IPS DF 6.9 (cell line): ENCODE measurements around the gene ZNF423.
"Not testable (repeated sequence)": the region's sequence is repeated elsewhere in the genome, so short reads cannot be mapped to it uniquely, and the experiment has no call there.

Experiments used
- DNase-seq: peaks from one replicate; pipeline ENCODE4 v3.0.0-alpha.2; 2013; ENCODE audit warnings: low read depth, low spot score
- H3K27ac ChIP-seq: one replicate; pipeline ENCODE4 v1.5.1; 2013; ENCODE audit warnings: low read length, control low read depth
- H3K27me3 ChIP-seq: 2 replicates; pipeline ENCODE4 v1.6.1; 2013; ENCODE audit warnings: mild to moderate bottlenecking, low read length; ENCODE audit not compliant: control insufficient read depth, insufficient read depth
- H3K36me3 ChIP-seq: 2 replicates; pipeline ENCODE4 v1.6.1; 2013; ENCODE audit warnings: low read length; ENCODE audit not compliant: control insufficient read depth, insufficient read depth
- H3K4me1 ChIP-seq: 2 replicates; pipeline ENCODE4 v1.6.1; 2013; ENCODE audit warnings: low read length; ENCODE audit not compliant: control insufficient read depth, insufficient read depth
- H3K4me3 ChIP-seq: 2 replicates; pipeline ENCODE4 v1.5.1; 2013; ENCODE audit warnings: mild to moderate bottlenecking, low read length
- H3K9me3 ChIP-seq: 2 replicates; pipeline ENCODE4 v1.6.1; 2013; ENCODE audit warnings: low read length, inconsistent platforms; ENCODE audit not compliant: control insufficient read depth, insufficient read depth
- WGBS: extraction: QIAGEN DNeasy Blood & Tissue Kit; methylation state at CpG from one replicate; pipeline ENCODE4 v1.1.7; 2013; ENCODE audit warnings: mixed read lengths, missing lambda C conversion rate; ENCODE audit not compliant: insufficient read length, insufficient coverage; 5-methylcytosine and 5-hydroxymethylcytosine counted together

Gene ZNF423

DNA sequence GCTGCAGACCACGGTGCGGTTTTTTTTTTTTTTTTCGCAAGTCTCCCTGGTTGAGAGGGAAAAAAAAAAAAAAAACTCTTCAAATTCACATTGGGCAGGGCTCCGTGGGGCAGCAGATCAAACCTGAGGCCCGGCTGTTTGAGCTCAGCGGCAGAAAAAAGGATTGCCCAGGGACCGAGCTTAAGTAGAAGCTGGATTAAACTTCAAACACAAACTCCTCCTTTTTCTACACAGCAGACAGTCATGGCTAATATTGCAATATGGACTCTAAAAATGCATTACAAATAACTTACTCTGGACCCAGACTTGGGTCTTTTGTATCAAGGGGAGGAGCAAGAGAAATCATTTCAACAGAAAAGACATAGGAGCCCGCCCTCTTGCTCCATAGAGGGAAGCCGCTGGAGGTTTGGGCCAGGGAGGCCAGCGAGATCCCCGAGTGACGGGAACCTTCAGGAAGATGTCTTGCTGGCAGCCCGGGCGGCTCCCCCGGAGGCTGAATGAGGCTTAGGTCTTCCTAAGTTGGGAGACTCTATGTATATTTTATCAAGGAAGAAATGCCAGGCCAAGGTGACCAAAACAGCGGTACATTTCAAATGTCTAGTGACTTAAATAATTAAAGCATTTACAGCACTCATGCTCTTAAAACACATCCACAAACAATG is 167.7 kb downstream of the ZNF423 start:
- H3K27me3 ChIP-seq = no peaks in the 10 kb centered on the region
- H3K27ac ChIP-seq = no peak overlapping the region
- no peaks in the 10 kb centered on the region; the same call in 1 of the 2 replicates for H3K4me1 ChIP-seq
- no peak for DNase-seq
- WGBS = no CpG with 5 or more reads among the region's 16 CpGs
- H3K9me3 ChIP-seq = no peaks in the 10 kb centered on the region
- H3K36me3 ChIP-seq = no peaks in the 10 kb centered on the region
- H3K4me3 ChIP-seq = no peak overlapping the region

- DNase-seq = no peak
- Histone ChIP-seq H3K4me1 (no peaks in the 10 kb centered on the region; the same call in 1 of the 2 replicates), H3K4me3 (no peak overlapping the region), H3K27me3 (no peaks in the 10 kb centered on the region), H3K27ac (no peak overlapping the region), H3K36me3 (no peaks in the 10 kb centered on the region), H3K9me3 (no peaks in the 10 kb centered on the region)
- WGBS = no CpG with 5 or more reads among the region's 8 CpGs
Measured at GRCh38 chr16:49687476-49688002, 168.4 kb downstream of the ZNF423 start.

GRCh38 chr16:49684696-49685095 is 171.2 kb downstream of the ZNF423 start:
- no CpG with 5 or more reads among the region's 10 CpGs for WGBS
- no peaks in the 10 kb centered on the region for H3K27me3 ChIP-seq

DNA sequence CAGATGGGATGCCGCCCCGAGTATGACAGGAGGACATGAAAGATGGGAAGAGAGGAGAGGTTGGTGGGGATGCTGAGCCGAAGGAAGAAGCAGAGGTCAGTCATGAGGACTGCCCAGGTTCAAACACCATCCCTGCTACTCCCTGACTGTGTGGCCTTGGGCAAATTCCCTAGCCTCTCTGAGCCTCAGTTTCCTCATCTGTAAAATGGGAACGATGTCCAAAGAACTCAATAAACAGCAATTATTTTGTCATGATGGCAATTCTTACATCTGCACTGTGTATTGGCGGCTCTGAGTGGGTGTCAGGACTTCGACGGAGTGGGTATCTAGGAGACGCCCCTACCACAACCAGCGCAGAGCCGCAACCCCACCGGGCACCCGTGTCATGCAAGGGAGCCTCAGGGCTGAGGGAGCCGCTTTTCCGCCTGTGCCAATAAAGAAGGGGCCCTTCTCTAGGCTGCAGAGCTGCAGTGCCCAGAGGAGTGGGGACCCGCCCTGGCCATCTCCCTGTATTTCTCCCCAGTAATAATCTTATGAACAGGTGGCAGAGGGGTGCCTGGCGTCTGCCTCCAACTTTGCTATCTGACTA is 173.2 kb downstream of the ZNF423 start:
- no peak for DNase-seq
- no peaks in the 10 kb centered on the region; the same call in 1 of the 2 replicates for H3K4me1 ChIP-seq
- H3K9me3 ChIP-seq = no peaks in the 10 kb centered on the region
- no peaks in the 10 kb centered on the region for H3K36me3 ChIP-seq
- no peaks in the 10 kb centered on the region for H3K27me3 ChIP-seq
- WGBS = no CpG with 5 or more reads among the region's 16 CpGs
- H3K27ac ChIP-seq = no peak overlapping the region
- no peak overlapping the region for H3K4me3 ChIP-seq

More at GRCh38 chr16:49684696-49685095, 171.2 kb downstream of the ZNF423 start:
- Histone ChIP-seq H3K4me3 (no peak overlapping the region), H3K36me3 (no peaks in the 10 kb centered on the region), H3K27ac (no peak overlapping the region), H3K4me1 (no peaks in the 10 kb centered on the region; the same call in none of the 2 replicates), H3K9me3 (no peaks in the 10 kb centered on the region)
- no peak for DNase-seq

DNA sequence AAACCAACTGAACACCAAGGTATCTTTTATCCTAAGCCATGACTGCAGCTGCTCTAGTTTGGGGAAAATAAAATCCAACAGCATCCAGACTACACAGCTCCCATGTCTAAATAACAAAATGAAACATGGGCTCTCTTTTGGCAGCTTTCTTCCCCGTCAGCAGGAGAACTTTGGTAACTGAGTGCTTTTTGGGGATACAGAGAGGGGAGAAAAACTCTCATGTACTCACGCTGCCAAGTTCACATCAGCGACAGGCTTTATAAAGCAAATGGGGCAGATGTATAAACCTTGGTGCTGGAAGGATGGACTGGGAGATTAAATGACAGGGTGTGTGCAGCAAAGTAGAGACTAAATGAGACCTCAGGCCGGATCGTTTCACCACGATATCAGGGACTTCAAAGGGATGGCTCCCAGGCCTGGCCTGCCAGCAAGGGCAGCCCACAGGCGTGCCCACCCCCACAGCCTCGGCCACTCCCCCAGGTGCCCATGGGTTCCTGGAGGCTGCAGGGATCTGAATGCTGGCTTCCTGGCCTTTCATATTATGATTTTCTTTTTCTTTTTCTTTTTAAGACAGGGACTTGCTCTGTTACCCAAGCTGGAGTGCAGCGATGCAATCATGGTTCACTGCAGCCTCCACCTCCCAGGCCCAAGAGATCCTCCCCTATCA is 174.6 kb downstream of the ZNF423 start:
- Histone ChIP-seq H3K27ac (no peak overlapping the region), H3K9me3 (no peaks in the 10 kb centered on the region), H3K4me1 (no peaks in the 10 kb centered on the region; the same call in 1 of the 2 replicates), H3K27me3 (no peaks in the 10 kb centered on the region), H3K36me3 (no peaks in the 10 kb centered on the region), H3K4me3 (no peak overlapping the region)
- no peak for DNase-seq
- no CpG with 5 or more reads among the region's 9 CpGs for WGBS

DNA sequence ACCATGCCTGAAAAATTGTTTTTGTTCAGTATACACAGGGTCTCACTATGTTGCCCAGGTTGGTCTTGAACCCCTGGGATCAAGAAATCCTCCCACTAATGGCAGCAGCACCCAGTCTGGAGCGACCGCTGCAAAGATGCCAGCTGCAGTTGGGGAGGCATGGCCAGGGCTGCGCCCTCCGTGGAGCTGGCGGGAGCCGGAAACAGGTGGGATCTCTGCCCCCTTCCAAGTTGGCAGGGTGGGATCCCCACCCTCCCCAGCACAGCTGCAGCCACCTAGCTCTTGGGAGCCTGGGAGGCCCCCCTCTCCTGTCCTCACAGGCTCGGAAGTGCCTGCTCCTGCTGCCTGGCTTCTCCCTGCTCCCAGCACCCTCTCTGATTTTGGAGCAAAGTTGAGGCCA is 176.8 kb downstream of the ZNF423 start:
- Histone ChIP-seq H3K4me3 (no peak overlapping the region), H3K4me1 (no peaks in the 10 kb centered on the region; the same call in 1 of the 2 replicates), H3K27ac (no peak overlapping the region), H3K36me3 (no peaks in the 10 kb centered on the region), H3K27me3 (no peaks in the 10 kb centered on the region), H3K9me3 (no peaks in the 10 kb centered on the region)
- WGBS = no CpG with 5 or more reads among the region's 7 CpGs
- DNase-seq = no peak

DNA sequence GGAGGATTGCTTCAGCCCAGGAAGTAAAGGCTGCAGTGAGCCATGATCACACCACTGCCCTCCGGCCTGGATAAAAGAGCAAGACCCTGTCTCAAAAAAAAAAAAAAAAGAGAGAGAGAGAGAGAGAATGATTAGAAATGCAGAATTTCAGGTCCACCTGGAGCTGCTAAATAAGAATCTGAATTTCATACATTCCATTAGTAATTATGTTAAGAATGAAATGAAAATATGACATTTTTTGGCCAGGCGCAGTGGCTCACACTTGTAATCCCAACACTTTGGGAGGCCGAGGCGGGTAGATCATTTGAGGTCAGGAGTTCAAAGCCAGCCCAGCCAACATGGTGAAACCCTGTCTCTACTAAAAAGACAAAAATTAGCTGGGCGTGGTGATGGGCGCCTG is 178.3 kb downstream of the ZNF423 start:
- not testable (repeated sequence) for H3K27ac ChIP-seq, H3K4me3 ChIP-seq, H3K9me3 ChIP-seq, H3K27me3 ChIP-seq, H3K36me3 ChIP-seq, H3K4me1 ChIP-seq, DNase-seq
- WGBS = no CpG with 5 or more reads among the region's 6 CpGs

DNA sequence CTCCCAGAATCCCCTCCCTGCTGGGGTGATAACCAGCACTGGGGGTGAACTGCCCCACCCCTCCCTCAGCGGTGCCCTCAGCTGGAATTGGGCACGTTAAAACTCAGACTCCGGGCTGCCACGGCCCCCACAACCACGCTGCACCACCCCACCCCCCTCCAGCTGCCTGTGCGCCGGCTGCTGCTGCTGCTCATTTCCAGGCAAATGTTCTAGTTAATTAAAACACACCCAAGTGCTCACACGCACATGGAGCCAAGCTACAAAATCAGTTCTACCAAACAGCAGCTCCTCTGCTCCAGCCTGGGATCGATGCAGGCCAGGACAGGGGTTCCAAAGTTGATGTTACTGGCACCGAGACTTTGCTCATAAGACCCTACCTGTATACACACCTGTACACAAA is 180.5 kb downstream of the ZNF423 start:
- Histone ChIP-seq H3K36me3 (no peaks in the 10 kb centered on the region), H3K9me3 (no peaks in the 10 kb centered on the region), H3K27ac (no peak overlapping the region), H3K4me3 (no peak overlapping the region), H3K4me1 (no peaks in the 10 kb centered on the region), H3K27me3 (no peaks in the 10 kb centered on the region)
- DNase-seq = no peak
- no CpG with 5 or more reads among the region's 10 CpGs for WGBS

DNA sequence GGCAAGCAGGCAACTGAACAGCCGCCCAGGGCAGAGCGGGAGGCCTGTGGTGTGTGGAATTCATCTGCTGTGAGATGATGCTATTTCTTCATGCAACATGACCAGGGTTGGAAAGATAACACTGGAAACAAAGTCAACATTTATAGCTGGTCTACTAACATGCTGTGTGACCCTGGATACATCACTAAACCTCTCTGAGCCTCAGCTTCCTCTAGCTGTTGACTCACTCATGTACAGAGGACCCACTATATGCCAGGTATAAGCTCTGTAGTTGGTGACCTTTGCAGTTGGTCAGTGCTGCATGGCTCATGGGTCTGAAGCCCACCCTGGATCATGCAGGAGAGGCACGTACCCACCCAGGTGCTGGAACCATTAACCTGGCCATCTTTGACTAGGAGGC is 180.9 kb downstream of the ZNF423 start:
- DNase-seq = no peak
- H3K27me3 ChIP-seq = no peaks in the 10 kb centered on the region
- no peaks in the 10 kb centered on the region for H3K4me1 ChIP-seq
- no peak overlapping the region for H3K4me3 ChIP-seq
- no peaks in the 10 kb centered on the region for H3K36me3 ChIP-seq
- no peak overlapping the region for H3K27ac ChIP-seq
- WGBS = no CpG with 5 or more reads among the region's 3 CpGs
- no peaks in the 10 kb centered on the region for H3K9me3 ChIP-seq

DNA sequence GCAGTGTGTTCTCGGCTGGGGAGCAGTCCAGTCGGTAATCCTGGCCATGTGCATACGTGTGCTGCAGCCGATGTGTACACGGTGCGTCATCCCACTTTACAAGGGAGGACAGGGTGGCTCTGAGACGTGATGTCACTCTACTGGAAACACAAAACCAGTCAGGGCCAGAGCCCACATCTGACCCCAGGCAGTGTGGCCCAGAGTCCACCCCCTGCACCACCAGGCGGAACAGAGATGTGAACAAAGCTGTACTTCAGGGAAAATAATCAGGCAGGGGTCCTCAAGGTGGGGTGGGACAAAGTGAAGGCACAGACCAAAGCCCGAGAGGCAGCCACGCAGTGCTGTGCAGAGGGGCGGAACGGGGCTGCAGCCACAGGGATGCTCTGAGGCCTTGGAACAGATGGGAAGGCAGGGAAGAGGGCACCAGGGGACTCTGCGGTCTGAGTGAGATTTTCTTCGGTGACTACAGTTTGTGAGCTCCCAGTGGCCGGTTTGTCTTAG is 181.5 kb downstream of the ZNF423 start:
- Histone ChIP-seq H3K4me1 (no peaks in the 10 kb centered on the region), H3K9me3 (no peaks in the 10 kb centered on the region), H3K27me3 (no peaks in the 10 kb centered on the region), H3K27ac (no peak overlapping the region), H3K36me3 (no peaks in the 10 kb centered on the region), H3K4me3 (no peak overlapping the region)
- WGBS = no CpG with 5 or more reads among the region's 15 CpGs
- no peak for DNase-seq
